ENCODE data around the gene DPM1.

Gene DPM1

GRCh38 chr20:50904067-50904570 lies 54.2 kb downstream of the DPM1 start:
- DNase-seq (ENCODE audit: extremely low read depth, low read depth), result no peak
- TF ChIP-seq CTCF (IDR thresholded peaks at IDR 0.05; ENCODE audit: low read depth, low read length), result no peak

GRCh38 chr20:50903353-50904051 lies 54.8 kb downstream of the DPM1 start:
- TF ChIP-seq CTCF (IDR thresholded peaks at IDR 0.05; ENCODE audit: low read depth, low read length), result no peak
- DNase-seq (ENCODE audit: extremely low read depth, low read depth), result no peak

- TF ChIP-seq CTCF (IDR thresholded peaks at IDR 0.05; ENCODE audit: low read depth, low read length), result no peak
- DNase-seq (ENCODE audit: extremely low read depth, low read depth), result no peak
Observed at GRCh38 chr20:50901301-50901700, 57.0 kb downstream of the DPM1 start.

DNA sequence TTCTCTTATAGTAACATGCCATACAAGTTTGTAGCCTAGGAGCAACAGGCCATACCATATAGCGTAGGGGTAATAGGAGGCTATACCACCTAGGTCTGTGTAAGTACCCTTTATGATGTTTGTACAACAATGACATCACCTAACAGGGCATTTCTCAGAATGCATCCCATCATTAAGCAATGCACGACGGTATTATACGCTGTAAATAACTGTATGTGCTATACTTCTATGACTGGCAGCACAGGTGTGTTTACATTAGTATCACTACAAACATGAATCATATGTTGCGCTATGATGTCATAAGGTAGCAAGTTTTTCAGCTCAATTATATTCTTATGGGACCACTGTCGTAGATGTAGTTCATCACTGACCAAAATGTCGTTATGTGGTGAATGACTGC lies 58.1 kb downstream of the DPM1 start:
- no peak for TF ChIP-seq CTCF (IDR thresholded peaks at IDR 0.05; ENCODE audit: low read depth, low read length)
- no peak for DNase-seq (ENCODE audit: extremely low read depth, low read depth)

DNA sequence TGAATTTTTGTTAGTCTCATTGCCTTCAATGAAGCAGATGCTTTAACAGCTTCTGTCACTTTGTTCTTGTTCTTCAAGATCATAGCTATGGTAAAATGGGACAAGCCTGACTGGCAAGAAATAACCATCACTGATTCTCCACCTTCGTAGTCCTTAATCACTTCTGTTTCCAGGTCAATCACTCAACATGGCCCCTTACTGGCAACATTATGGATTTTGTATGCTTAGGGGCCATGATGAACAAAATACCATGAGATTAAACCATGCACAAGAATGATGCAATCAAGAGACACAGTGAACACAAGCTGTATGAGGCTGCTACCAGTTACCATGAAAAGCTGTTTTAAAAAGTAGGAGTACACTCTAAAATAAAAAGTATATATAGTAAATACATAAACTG lies 59.9 kb downstream of the DPM1 start:
- no peak for TF ChIP-seq CTCF (IDR thresholded peaks at IDR 0.05; ENCODE audit: low read depth, low read length)
- no peak for DNase-seq (ENCODE audit: extremely low read depth, low read depth)

DNA sequence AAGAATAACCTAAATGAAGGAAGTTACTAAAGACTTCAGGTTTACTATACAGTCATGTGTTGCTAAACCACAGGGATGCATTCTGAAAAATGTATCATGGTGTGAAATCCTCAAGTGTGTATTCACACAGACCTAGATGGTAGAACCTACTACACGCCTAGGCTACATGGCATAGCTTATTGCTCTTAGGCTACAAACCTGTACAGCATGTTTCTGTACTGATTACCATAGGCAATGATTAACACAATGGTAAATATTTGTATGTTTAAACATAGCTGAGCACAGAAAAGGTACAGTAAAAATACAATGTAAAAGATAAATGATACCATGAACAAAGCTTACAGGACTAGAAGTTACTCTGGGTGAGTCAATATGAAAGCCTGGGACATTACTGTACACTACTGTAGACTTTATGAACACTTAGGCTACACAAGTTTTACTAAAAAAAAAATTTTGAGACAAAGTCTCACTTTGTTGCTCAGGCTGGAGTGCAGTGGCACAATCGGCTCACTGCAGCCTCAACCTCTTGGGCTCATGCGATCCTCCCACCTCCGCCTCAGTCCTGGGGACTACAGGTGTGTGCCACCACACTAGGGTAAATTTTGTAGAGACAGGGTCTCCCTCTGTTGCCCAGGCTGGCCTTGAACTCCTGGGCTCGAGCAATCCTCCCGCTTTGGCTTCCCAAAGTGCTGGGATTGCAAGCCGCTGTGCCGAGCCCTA lies 63.1 kb downstream of the DPM1 start:
- TF ChIP-seq CTCF (IDR thresholded peaks at IDR 0.05; ENCODE audit: low read depth, low read length), result no peak
- no peak for DNase-seq (ENCODE audit: extremely low read depth, low read depth)

DNA sequence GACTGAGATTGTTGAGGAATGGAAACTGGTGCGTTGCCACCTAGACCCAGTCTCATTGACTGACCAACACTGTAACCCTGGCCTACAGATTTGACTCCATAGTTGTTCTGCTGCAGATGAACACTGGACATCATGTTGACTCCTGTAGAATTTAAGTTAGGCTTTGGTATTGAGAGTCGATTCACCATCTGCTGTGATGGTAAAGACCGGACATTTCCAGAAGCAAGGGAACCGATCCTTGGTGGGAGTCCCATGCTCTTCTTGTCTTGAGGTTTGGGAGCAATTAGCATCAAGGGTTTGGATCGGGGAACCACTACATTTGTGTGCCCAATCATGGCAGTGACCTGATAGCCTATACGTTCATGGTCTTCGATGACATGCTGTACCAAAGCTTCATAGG lies 64.7 kb downstream of the DPM1 start:
- no peak for DNase-seq (ENCODE audit: extremely low read depth, low read depth)
- TF ChIP-seq CTCF (IDR thresholded peaks at IDR 0.05; ENCODE audit: low read depth, low read length), result no peak
